Measurements from ENCODE around the gene FNBP1L. TPM values are rescaled to one million over a fixed set of nuclear protein-coding genes. Genes with fewer than 3 reads are reported as not detected.
A peak's percentile ranks its signal among the peaks of the same experiment; 100 is the strongest.
"Not testable (repeated sequence)": the region's sequence is repeated elsewhere in the genome, so short reads cannot be mapped to it uniquely, and the experiment has no call there.

Gene FNBP1L
- total RNA-seq, 1 donor from 2014 or later: 122 TPM

GRCh38 chr1:93443454-93443853, 4.5 kb upstream of the FNBP1L start:
- peak; percentile 38 for DNase-seq (ENCODE audit: low read depth)

GRCh38 chr1:93446837-93447451, 974 bp upstream of the FNBP1L start:
- DNase-seq (ENCODE audit: low read depth): peak; percentile 41

GRCh38 chr1:93448292-93448982, 519 bp downstream of the FNBP1L start:
- no peak for DNase-seq (ENCODE audit: low read depth)

GRCh38 chr1:93448983-93449804, 1.3 kb downstream of the FNBP1L start:
- DNase-seq (ENCODE audit: low read depth): peak; percentile 84

GRCh38 chr1:93450321-93450720, 2.4 kb downstream of the FNBP1L start:
- no peak for DNase-seq (ENCODE audit: low read depth)

- DNase-seq (ENCODE audit: low read depth): peak; percentile 43
These were observed 6.0 kb downstream of the FNBP1L start for GRCh38 chr1:93453911-93454310.

- no peak for DNase-seq (ENCODE audit: low read depth)
These were observed 11.2 kb downstream of the FNBP1L start for GRCh38 chr1:93459126-93459525.

- DNase-seq (ENCODE audit: low read depth): no peak
These were observed 13.3 kb downstream of the FNBP1L start for GRCh38 chr1:93461236-93461635.

- DNase-seq (ENCODE audit: low read depth): no peak
These were observed 16.0 kb downstream of the FNBP1L start for GRCh38 chr1:93463960-93464359.

- not testable (repeated sequence) for DNase-seq (ENCODE audit: low read depth)
These were observed 17.6 kb downstream of the FNBP1L start for GRCh38 chr1:93465371-93466082.

- DNase-seq (ENCODE audit: low read depth): no peak
These were observed 19.7 kb downstream of the FNBP1L start for GRCh38 chr1:93467606-93468005.

- no peak for DNase-seq (ENCODE audit: low read depth)
These were observed 20.7 kb downstream of the FNBP1L start for GRCh38 chr1:93468662-93469061.

GRCh38 chr1:93469223-93469622, 21.3 kb downstream of the FNBP1L start:
- DNase-seq (ENCODE audit: low read depth): not testable (repeated sequence)

- no peak for DNase-seq (ENCODE audit: low read depth)
These were observed 23.4 kb downstream of the FNBP1L start for GRCh38 chr1:93471284-93471683.

GRCh38 chr1:93471911-93472310, 24.0 kb downstream of the FNBP1L start:
- DNase-seq (ENCODE audit: low read depth): peak; percentile 55

- no peak for DNase-seq (ENCODE audit: low read depth)
These were observed 26.4 kb downstream of the FNBP1L start for GRCh38 chr1:93474321-93474720.

GRCh38 chr1:93475681-93476080, 27.8 kb downstream of the FNBP1L start:
- DNase-seq (ENCODE audit: low read depth): no peak

GRCh38 chr1:93479133-93479745, 31.3 kb downstream of the FNBP1L start:
- not testable (repeated sequence) for DNase-seq (ENCODE audit: low read depth)

- DNase-seq (ENCODE audit: low read depth): not testable (repeated sequence)
These were observed 34.0 kb downstream of the FNBP1L start for GRCh38 chr1:93481899-93482298.

- DNase-seq (ENCODE audit: low read depth): no peak
These were observed 35.3 kb downstream of the FNBP1L start for GRCh38 chr1:93483200-93483599.

- DNase-seq (ENCODE audit: low read depth): no peak
These were observed 35.7 kb downstream of the FNBP1L start for GRCh38 chr1:93483606-93484005.

- DNase-seq (ENCODE audit: low read depth): no peak
These were observed 40.3 kb downstream of the FNBP1L start for GRCh38 chr1:93488207-93488606.
